Ishikawa (cell line): Measurements from ENCODE around the gene SPG11.

Experiments used
- CEBPB ChIP-seq: IDR thresholded peaks from 2 replicates; pipeline ENCODE4 v1.6.1; 2012
- CREB1 ChIP-seq: IDR thresholded peaks from 2 replicates; pipeline ENCODE4 v1.6.1; 2012; ENCODE audit warnings: low read depth
- EGR1 ChIP-seq: IDR thresholded peaks from 2 replicates; pipeline ENCODE4 v1.6.1; 2012
- EP300 ChIP-seq: IDR thresholded peaks from 2 replicates; pipeline ENCODE4 v1.6.1; 2012; ENCODE audit warnings: borderline replicate concordance
- FOXM1 ChIP-seq: IDR thresholded peaks from 2 replicates; pipeline ENCODE4 v1.6.1; 2012; ENCODE audit warnings: low read depth, borderline replicate concordance
- NFIC ChIP-seq: IDR thresholded peaks from 2 replicates; pipeline ENCODE4 v1.6.1; 2012
- RAD21 ChIP-seq: IDR thresholded peaks from 2 replicates; pipeline ENCODE4 v1.6.1; 2012; ENCODE audit warnings: low read depth
- TAF1 ChIP-seq: IDR thresholded peaks from 2 replicates; pipeline ENCODE4 v1.6.1; 2012; ENCODE audit warnings: low read depth, mild to moderate bottlenecking
- TCF12 ChIP-seq: IDR thresholded peaks from 2 replicates; pipeline ENCODE4 v1.6.1; 2012; ENCODE audit warnings: low read depth
- TEAD4 ChIP-seq: IDR thresholded peaks from 2 replicates; pipeline ENCODE4 v1.6.1; 2012
- YY1 ChIP-seq: IDR thresholded peaks from 2 replicates; pipeline ENCODE4 v1.6.1; 2012; ENCODE audit warnings: low read depth
- ZBTB7A ChIP-seq: IDR thresholded peaks from 2 replicates; pipeline ENCODE4 v1.6.1; 2012; ENCODE audit warnings: low read depth
- TF ChIP-seq, protein P1 (sequence below): IDR thresholded peaks from 2 replicates; pipeline ENCODE4 v1.6.1; 2012; ENCODE audit warnings: low read depth, mild to moderate bottlenecking
- TF ChIP-seq, protein P2 (sequence below): IDR thresholded peaks from 2 replicates; pipeline ENCODE4 v1.6.1; 2012
- TF ChIP-seq, protein P3 (sequence below): IDR thresholded peaks from 2 replicates; pipeline ENCODE4 v1.6.1; 2012

The SPG11 gene

DNA sequence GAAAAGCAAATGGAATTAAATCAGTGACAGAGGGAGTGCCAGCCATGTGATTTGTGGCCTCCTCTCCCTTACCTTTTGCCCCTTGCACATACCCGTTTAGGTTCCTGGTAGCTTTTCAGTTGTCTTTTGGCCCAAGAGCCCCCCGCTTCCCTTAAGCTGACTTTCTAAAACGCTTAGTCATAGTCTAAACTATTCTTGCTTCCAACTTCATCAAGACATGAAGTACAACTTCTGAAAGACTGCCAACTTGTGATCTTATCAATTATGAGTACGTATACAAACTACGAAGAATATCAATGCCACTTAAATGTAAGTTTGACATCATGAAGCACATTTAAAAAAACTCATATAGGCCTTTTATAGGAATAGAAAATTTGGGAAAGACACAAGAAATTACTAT lies 64.6 kb downstream of the SPG11 start:
- TF ChIP-seq NFIC (no peak), TCF12 (no peak), FOXM1 (no peak), EGR1 (no peak), YY1 (no peak), CEBPB (no peak), EP300 (no peak), RAD21 (no peak), CREB1 (no peak), TEAD4 (no peak), ZBTB7A (no peak), TAF1 (no peak)
- TF ChIP-seq, protein P1, sequence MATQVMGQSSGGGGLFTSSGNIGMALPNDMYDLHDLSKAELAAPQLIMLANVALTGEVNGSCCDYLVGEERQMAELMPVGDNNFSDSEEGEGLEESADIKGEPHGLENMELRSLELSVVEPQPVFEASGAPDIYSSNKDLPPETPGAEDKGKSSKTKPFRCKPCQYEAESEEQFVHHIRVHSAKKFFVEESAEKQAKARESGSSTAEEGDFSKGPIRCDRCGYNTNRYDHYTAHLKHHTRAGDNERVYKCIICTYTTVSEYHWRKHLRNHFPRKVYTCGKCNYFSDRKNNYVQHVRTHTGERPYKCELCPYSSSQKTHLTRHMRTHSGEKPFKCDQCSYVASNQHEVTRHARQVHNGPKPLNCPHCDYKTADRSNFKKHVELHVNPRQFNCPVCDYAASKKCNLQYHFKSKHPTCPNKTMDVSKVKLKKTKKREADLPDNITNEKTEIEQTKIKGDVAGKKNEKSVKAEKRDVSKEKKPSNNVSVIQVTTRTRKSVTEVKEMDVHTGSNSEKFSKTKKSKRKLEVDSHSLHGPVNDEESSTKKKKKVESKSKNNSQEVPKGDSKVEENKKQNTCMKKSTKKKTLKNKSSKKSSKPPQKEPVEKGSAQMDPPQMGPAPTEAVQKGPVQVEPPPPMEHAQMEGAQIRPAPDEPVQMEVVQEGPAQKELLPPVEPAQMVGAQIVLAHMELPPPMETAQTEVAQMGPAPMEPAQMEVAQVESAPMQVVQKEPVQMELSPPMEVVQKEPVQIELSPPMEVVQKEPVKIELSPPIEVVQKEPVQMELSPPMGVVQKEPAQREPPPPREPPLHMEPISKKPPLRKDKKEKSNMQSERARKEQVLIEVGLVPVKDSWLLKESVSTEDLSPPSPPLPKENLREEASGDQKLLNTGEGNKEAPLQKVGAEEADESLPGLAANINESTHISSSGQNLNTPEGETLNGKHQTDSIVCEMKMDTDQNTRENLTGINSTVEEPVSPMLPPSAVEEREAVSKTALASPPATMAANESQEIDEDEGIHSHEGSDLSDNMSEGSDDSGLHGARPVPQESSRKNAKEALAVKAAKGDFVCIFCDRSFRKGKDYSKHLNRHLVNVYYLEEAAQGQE, result no peak
- TF ChIP-seq, protein P2, sequence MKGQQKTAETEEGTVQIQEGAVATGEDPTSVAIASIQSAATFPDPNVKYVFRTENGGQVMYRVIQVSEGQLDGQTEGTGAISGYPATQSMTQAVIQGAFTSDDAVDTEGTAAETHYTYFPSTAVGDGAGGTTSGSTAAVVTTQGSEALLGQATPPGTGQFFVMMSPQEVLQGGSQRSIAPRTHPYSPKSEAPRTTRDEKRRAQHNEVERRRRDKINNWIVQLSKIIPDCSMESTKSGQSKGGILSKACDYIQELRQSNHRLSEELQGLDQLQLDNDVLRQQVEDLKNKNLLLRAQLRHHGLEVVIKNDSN, result no peak
- TF ChIP-seq, protein P3, sequence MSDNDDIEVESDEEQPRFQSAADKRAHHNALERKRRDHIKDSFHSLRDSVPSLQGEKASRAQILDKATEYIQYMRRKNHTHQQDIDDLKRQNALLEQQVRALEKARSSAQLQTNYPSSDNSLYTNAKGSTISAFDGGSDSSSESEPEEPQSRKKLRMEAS, result no peak

DNA sequence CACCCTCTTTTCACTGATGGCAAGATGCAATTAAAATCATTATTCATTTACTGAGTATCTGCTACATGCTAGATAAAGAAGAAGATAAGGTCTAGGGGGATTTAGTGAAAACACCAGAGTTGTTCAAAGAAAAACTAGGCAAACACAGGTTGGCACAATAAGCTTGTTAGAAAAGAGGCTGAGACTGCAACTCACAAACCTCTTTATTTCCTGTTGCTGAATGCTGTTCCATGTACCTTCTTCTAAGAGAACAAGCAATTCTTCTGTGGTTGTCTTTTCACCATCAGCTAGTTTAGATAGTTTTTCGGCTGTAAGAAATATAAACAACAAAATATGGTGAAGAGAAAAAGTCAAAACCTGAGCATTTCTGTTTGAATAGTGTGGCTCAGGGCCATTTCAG lies 65.4 kb downstream of the SPG11 start:
- TF ChIP-seq EP300 (no peak), YY1 (no peak)

DNA sequence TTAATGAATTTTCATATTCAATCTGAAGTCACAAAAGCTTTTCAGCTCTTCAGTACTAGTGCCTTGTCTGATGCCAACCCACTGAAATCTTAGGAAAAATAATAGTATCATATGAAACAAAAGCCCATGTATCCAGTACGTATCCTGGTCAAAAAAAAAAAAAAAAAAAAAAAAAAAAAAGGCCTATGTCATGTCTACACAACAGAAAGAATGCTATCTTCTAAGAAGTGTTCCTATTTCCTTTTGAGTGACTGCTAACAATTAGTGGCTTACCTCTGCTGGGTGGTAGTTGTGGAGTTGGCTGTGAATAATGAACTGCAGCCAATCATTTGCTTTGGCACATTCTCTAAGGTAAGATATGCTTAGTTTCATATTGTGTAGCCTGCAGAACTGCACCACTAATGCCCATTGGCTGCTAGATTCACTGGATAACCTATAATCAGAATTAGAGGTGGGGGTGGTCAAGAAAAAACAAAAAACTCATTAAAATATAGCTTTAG lies 66.9 kb downstream of the SPG11 start:
- TF ChIP-seq FOXM1 (no peak), EGR1 (no peak), TAF1 (no peak), ZBTB7A (no peak), TCF12 (no peak), RAD21 (no peak), CEBPB (no peak), CREB1 (no peak)
- TF ChIP-seq, protein P3, result no peak

DNA sequence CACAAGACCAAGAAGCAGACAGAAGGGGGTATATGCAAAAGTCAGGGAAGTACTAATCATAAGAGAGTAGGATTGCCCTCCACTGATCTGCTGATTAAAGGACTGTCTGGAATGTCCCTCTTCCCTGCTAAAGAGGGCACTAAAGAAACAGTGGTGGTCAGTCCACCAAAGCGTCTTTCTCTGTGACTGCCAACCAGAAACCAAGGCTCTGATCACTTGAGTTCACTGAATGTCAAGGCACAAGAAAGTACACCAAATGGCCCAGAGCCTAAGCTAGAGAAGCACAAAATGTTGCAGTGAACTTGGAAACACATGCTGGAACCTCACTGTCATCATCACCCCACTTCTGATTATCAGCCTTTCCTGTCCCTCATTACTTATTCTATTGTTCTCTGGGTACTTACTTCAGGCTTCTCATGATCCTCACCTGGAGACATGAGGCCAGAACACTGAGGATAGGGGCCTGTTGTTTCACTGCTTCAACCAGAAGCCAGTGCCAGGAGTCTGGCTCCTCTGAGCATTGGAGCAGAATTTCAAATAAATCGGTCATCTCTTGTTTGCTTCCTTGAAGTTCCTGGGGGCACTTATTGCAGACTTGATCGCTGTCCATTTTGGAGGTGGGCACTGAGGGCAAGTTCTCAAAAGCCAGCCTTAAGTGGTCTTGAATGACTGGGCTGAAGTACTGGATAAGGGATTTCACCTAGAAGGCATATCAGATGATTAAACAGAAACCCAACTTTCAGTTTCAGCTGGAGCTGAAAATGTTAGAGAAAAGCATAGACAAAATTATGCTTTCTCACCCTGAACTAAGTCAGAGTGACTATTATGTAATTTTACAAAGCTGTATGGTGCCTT lies 67.6 kb downstream of the SPG11 start:
- TF ChIP-seq YY1, result no peak
- no peak for TF ChIP-seq NFIC
- TF ChIP-seq, protein P3, result no peak
- no peak for TF ChIP-seq RAD21
- no peak for TF ChIP-seq TCF12
- no peak for TF ChIP-seq TAF1
- no peak for TF ChIP-seq CEBPB
- no peak for TF ChIP-seq CREB1
- TF ChIP-seq, protein P2, result no peak
- TF ChIP-seq EP300, result no peak
- TF ChIP-seq EGR1, result no peak
- TF ChIP-seq, protein P1, result no peak
- no peak for TF ChIP-seq ZBTB7A
- no peak for TF ChIP-seq FOXM1
- TF ChIP-seq TEAD4, result no peak

DNA sequence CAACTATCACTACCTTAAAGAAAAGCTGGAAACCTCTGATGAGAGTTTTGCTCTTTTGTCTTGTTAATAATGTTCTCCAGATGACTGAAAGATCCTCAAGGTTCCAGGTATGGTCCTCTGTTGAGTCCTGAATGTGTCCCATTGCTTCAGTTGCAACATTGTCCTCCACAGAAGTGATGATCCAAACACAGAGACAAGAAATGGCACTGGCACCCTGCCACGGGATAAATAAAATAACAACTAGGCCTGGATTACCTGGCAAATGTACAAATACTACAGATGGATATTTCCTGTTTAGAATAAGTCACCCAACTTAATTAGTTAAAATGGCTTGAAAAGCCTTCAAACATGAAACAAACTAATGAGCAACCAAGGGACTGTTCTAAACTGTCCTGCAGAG lies 68.2 kb downstream of the SPG11 start:
- TF ChIP-seq TCF12, result no peak
- TF ChIP-seq, protein P3, result no peak
- TF ChIP-seq, protein P1, result no peak
- no peak for TF ChIP-seq TAF1
- no peak for TF ChIP-seq FOXM1
- no peak for TF ChIP-seq NFIC
- TF ChIP-seq ZBTB7A, result no peak
- no peak for TF ChIP-seq EGR1
- TF ChIP-seq CREB1, result no peak
- TF ChIP-seq, protein P2, result no peak
- TF ChIP-seq EP300, result no peak
- TF ChIP-seq CEBPB, result no peak
